Astrocyte of the spinal cord (primary cell): Measurements from ENCODE around the gene HNF4A.

Experiments
- DNase-seq: peaks from one replicate; pipeline ENCODE4 v3.0.0; 2011; ENCODE audit warnings: low read depth, low spot score
- H3K4me3 ChIP-seq: 2 replicates; pipeline ENCODE4 v1.5.1; 2011; ENCODE audit warnings: low read depth, mild to moderate bottlenecking, low read length, moderate library complexity
- CTCF ChIP-seq: IDR thresholded peaks from 2 replicates; pipeline ENCODE4 v1.5.1; 2012; ENCODE audit warnings: low read depth, mild to moderate bottlenecking, low read length, inconsistent platforms
- in situ Hi-C: cut with HindIII; loops from 2 replicates; pipeline ENCODE4 v1.10.0; 2017; ENCODE audit warnings: low sequenced_read_pairs

The HNF4A gene

GRCh38 chr20:44356353-44356723, 839 bp downstream of the HNF4A start:
- in situ Hi-C loops = no loop called here
- TF ChIP-seq CTCF = no peak
- no peak overlapping the region for H3K4me3 ChIP-seq
- no peak for DNase-seq

GRCh38 chr20:44357020-44357419, 1.5 kb downstream of the HNF4A start:
- no peak overlapping the region for H3K4me3 ChIP-seq
- in situ Hi-C loops = no loop called here
- TF ChIP-seq CTCF = no peak
- DNase-seq = no peak

GRCh38 chr20:44357555-44358125, 2.1 kb downstream of the HNF4A start:
- no peak for DNase-seq
- no peak for TF ChIP-seq CTCF
- H3K4me3 ChIP-seq = no peak overlapping the region
- in situ Hi-C loops = no loop called here

GRCh38 chr20:44358776-44359175, 3.3 kb downstream of the HNF4A start:
- DNase-seq = no peak
- in situ Hi-C loops = no loop called here
- no peak for TF ChIP-seq CTCF
- H3K4me3 ChIP-seq = no peak overlapping the region

GRCh38 chr20:44360221-44360620, 4.7 kb downstream of the HNF4A start:
- no peak overlapping the region for H3K4me3 ChIP-seq
- in situ Hi-C loops = no loop called here
- no peak for DNase-seq
- no peak for TF ChIP-seq CTCF

- in situ Hi-C loops = no loop called here
These were observed 5.5 kb downstream of the HNF4A start for GRCh38 chr20:44361021-44361420.

More at GRCh38 chr20:44361021-44361420, 5.5 kb downstream of the HNF4A start:
- no peak overlapping the region for H3K4me3 ChIP-seq
- TF ChIP-seq CTCF = no peak
- no peak for DNase-seq
